Sigmoid colon (tissue), 4 donors: Measurements from ENCODE around the gene TBC1D9B.

ENCODE experiments used
- EP300 ChIP-seq, 4 donors: sonication (generic); formaldehyde crosslinking; IDR thresholded peaks; one replicate each; pipeline ENCODE4 v1.6.1; 2017; ENCODE audit warnings: antibody characterized with exemption in 4 of 4
- POLR2A ChIP-seq, 2 donors: fragments of 450-650 bp; IDR thresholded peaks; one replicate each; pipeline ENCODE4 v1.6.1; 2016; ENCODE audit warnings: antibody characterized with exemption in 2 of 2, mild to moderate bottlenecking in 2 of 2, moderate library complexity in 2 of 2
- POLR2AphosphoS5 ChIP-seq, 4 donors: sonication (generic); formaldehyde crosslinking; IDR thresholded peaks; one replicate each; pipeline ENCODE4 v1.6.1; 2017; ENCODE audit warnings: antibody characterized with exemption in 4 of 4
- TF ChIP-seq, protein P1 (sequence below), 4 experiments: fragments of 450-650 bp in 3 of 4; fragments of 200-600 bp in 1 of 4; IDR thresholded peaks; one replicate each; pipeline ENCODE4 v1.5.1; 2016 to 2019; ENCODE audit warnings: antibody characterized with exemption in 4 of 4, mild to moderate bottlenecking in 3 of 4, moderate library complexity in 2 of 4

DNA sequence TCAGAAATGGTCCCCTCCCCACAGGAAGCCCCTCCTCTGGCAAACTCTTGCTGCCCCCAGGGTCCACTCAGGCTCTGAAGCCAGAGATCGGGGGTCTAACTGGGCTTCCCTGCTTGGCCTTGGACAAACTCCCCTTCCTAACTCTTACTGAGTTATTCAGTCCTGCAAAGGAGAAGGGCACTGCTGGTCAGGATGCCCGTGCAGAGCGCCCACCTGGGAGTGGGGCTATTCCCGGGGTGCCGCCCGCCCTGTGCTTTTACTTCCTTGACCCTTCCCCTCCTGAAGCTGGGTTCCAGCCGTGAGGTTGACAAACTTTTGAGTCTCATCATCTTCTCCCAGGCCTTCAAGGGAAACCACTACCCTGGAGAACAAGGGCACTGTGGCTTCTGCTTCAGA, 4.9 kb downstream of the TBC1D9B start:
- TF ChIP-seq, protein P1, sequence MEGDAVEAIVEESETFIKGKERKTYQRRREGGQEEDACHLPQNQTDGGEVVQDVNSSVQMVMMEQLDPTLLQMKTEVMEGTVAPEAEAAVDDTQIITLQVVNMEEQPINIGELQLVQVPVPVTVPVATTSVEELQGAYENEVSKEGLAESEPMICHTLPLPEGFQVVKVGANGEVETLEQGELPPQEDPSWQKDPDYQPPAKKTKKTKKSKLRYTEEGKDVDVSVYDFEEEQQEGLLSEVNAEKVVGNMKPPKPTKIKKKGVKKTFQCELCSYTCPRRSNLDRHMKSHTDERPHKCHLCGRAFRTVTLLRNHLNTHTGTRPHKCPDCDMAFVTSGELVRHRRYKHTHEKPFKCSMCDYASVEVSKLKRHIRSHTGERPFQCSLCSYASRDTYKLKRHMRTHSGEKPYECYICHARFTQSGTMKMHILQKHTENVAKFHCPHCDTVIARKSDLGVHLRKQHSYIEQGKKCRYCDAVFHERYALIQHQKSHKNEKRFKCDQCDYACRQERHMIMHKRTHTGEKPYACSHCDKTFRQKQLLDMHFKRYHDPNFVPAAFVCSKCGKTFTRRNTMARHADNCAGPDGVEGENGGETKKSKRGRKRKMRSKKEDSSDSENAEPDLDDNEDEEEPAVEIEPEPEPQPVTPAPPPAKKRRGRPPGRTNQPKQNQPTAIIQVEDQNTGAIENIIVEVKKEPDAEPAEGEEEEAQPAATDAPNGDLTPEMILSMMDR (IDR thresholded peaks at IDR 0.05): no peak
- TF ChIP-seq POLR2AphosphoS5 (IDR thresholded peaks at IDR 0.05): no peak
- TF ChIP-seq POLR2A (IDR thresholded peaks at IDR 0.05): no peak
- TF ChIP-seq EP300 (IDR thresholded peaks at IDR 0.05): no peak
